Tibial nerve (tissue), 3 donors: Measurements from ENCODE around the gene KDM5B.

Experiments used
- CTCF ChIP-seq, 5 experiments: fragments of 200-600 bp in 3 of 5; fragments of 450-650 bp in 2 of 5; sonication (generic) in 3 of 5; IDR thresholded peaks; one replicate each; pipeline ENCODE4 v1.5.1; 2016 to 2019; ENCODE audit warnings: antibody characterized with exemption in 5 of 5, mild to moderate bottlenecking in 3 of 5, moderate library complexity in 2 of 5
- POLR2A ChIP-seq, 2 donors: fragments of 450-650 bp; IDR thresholded peaks; one replicate each; pipeline ENCODE4 v1.6.1; 2017; ENCODE audit warnings: antibody characterized with exemption in 2 of 2, mild to moderate bottlenecking in 2 of 2, moderate library complexity in 2 of 2

- TF ChIP-seq POLR2A (IDR thresholded peaks at IDR 0.05): no peak
- TF ChIP-seq CTCF (IDR thresholded peaks at IDR 0.05): no peak
Observed at GRCh38 chr1:202684716-202685115, 123.5 kb downstream of the KDM5B start.
